Gastroesophageal sphincter (tissue), 3 donors: ENCODE measurements around the gene UVSSA.

ENCODE experiments used
- CTCF ChIP-seq, 4 experiments: fragments of 200-600 bp in 2 of 4; fragments of 450-650 bp in 2 of 4; sonication (generic) in 1 of 4; IDR thresholded peaks; one replicate each; pipeline ENCODE4 v1.5.1; 2017 to 2019; ENCODE audit warnings: antibody characterized with exemption in 4 of 4, mild to moderate bottlenecking in 2 of 4, moderate library complexity in 2 of 4
- EP300 ChIP-seq: sonication (generic); formaldehyde crosslinking; IDR thresholded peaks from one replicate; pipeline ENCODE4 v1.6.1; 2017; ENCODE audit warnings: antibody characterized with exemption, mild to moderate bottlenecking
- POLR2A ChIP-seq, 2 donors: fragments of 450-650 bp; IDR thresholded peaks; one replicate each; pipeline ENCODE4 v1.6.1; 2017; ENCODE audit warnings: antibody characterized with exemption in 2 of 2, mild to moderate bottlenecking in 2 of 2, moderate library complexity in 1 of 2
- POLR2AphosphoS5 ChIP-seq: sonication (generic); formaldehyde crosslinking; IDR thresholded peaks from one replicate; pipeline ENCODE4 v1.6.1; 2017; ENCODE audit warnings: antibody characterized with exemption

GRCh38 chr4:1378559-1379231, 31.7 kb downstream of the UVSSA start:
- TF ChIP-seq CTCF (IDR thresholded peaks at IDR 0.05) (no peak), POLR2A (IDR thresholded peaks at IDR 0.05) (no peak), EP300 (no peak), POLR2AphosphoS5 (no peak)
